PC-3 (cell line): ENCODE data around the gene MEF2C.
"Not testable (repeated sequence)": the region's sequence is repeated elsewhere in the genome, so short reads cannot be mapped to it uniquely, and the experiment has no call there.

Experiments
- EZH2 ChIP-seq: fragments of 300-600 bp; sonication (generic); IDR thresholded peaks from one replicate; pipeline ENCODE4 v1.6.1; 2017; ENCODE audit warnings: antibody characterized with exemption, mild to moderate bottlenecking, low read length; ENCODE audit not compliant: unreplicated experiment
- TF ChIP-seq, protein P1 (sequence below): fragments of 300-600 bp; sonication (generic); conservative IDR thresholded peaks from 2 replicates; pipeline ENCODE4 v1.5.1; 2017; ENCODE audit warnings: antibody characterized with exemption, low read depth, mild to moderate bottlenecking, low read length

DNA sequence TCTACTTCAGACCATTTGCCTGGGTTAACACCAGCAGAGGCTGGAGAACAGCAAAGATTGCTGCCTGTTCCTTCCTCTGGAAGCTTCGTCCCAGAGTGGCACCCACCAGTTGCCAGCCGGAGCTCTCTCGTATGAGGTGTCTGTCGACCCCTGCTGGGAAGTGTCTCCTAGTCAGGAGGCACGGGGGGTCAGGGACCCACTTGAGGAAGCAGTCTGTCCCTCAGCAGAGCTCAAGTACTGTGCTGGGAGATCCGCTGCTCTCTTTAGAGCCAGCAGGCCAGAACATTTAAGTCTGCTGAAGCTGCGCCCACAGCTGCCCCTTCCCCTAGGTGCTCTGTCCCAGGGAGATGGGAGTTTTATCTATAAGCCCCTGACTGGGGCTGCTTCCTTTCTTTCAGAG is 84.1 kb downstream of the MEF2C start:
- TF ChIP-seq, protein P1, sequence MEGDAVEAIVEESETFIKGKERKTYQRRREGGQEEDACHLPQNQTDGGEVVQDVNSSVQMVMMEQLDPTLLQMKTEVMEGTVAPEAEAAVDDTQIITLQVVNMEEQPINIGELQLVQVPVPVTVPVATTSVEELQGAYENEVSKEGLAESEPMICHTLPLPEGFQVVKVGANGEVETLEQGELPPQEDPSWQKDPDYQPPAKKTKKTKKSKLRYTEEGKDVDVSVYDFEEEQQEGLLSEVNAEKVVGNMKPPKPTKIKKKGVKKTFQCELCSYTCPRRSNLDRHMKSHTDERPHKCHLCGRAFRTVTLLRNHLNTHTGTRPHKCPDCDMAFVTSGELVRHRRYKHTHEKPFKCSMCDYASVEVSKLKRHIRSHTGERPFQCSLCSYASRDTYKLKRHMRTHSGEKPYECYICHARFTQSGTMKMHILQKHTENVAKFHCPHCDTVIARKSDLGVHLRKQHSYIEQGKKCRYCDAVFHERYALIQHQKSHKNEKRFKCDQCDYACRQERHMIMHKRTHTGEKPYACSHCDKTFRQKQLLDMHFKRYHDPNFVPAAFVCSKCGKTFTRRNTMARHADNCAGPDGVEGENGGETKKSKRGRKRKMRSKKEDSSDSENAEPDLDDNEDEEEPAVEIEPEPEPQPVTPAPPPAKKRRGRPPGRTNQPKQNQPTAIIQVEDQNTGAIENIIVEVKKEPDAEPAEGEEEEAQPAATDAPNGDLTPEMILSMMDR, result not testable (repeated sequence)
- TF ChIP-seq EZH2, result not testable (repeated sequence)
